SK-N-SH treated with all-trans-retinoic acid at 6 μM for 48 hours (cell line): ENCODE results near the gene CBX8.
A peak's percentile ranks its signal among the peaks of the same experiment; 100 is the strongest.

Experiments used
- ATAC-seq: fragments of 200-7000 bp; cut with Tn5 transposase; 3 replicates; pipeline ENCODE4 v1.9.1; 2020; ENCODE audit warnings: mild to moderate bottlenecking, moderate library complexity
- ARNTL ChIP-seq: fragments of 450-650 bp; formaldehyde crosslinking; IDR thresholded peaks from 2 replicates; pipeline ENCODE4 v1.5.0; 2020; ENCODE audit warnings: low read depth, mild to moderate bottlenecking, moderate library complexity, borderline replicate concordance
- BACH2 ChIP-seq: fragments of 250-450 bp; sonication (Bioruptor Pico); IDR thresholded peaks from 2 replicates; pipeline ENCODE4 v1.9.0; 2021; ENCODE audit warnings: mild to moderate bottlenecking, borderline replicate concordance
- CREB5 ChIP-seq: fragments of 250-450 bp; sonication (Bioruptor Pico); IDR thresholded peaks from 2 replicates; pipeline ENCODE4 v1.5.1; 2020; ENCODE audit warnings: low read depth, mild to moderate bottlenecking, moderate library complexity
- CSDC2 ChIP-seq: fragments of 250-450 bp; sonication (Bioruptor Pico); IDR thresholded peaks from 2 replicates; pipeline ENCODE4 v1.5.0; 2020; ENCODE audit warnings: mild to moderate bottlenecking, moderate library complexity
- GLIS3 ChIP-seq: fragments of 250-450 bp; sonication (Bioruptor Pico); IDR thresholded peaks from 2 replicates; pipeline ENCODE4 v1.5.0; 2020; ENCODE audit warnings: mild to moderate bottlenecking, moderate library complexity
- ISL1 ChIP-seq: fragments of 250-450 bp; sonication (Bioruptor Pico); IDR thresholded peaks from 2 replicates; pipeline ENCODE4 v2.1.2; 2022; ENCODE audit warnings: mild to moderate bottlenecking, moderate library complexity
- OSR1 ChIP-seq: fragments of 250-450 bp; sonication (Bioruptor Pico); IDR thresholded peaks from 2 replicates; pipeline ENCODE4 v1.8.0; 2022; ENCODE audit warnings: moderate library complexity, mild to moderate bottlenecking, inconsistent platforms
- POU6F1 ChIP-seq: fragments of 250-450 bp; sonication (Bioruptor Pico); IDR thresholded peaks from 2 replicates; pipeline ENCODE4 v1.8.0; 2021; ENCODE audit warnings: low read depth, mild to moderate bottlenecking, moderate library complexity, borderline replicate concordance
- PPARA ChIP-seq: fragments of 250-450 bp; sonication (Bioruptor Pico); IDR thresholded peaks from 2 replicates; pipeline ENCODE4 v1.5.0; 2020; ENCODE audit warnings: mild to moderate bottlenecking, borderline replicate concordance
- RARB ChIP-seq: fragments of 250-450 bp; sonication (Bioruptor Pico); IDR thresholded peaks from 2 replicates; pipeline ENCODE4 v1.8.0; 2021; ENCODE audit warnings: mild to moderate bottlenecking, moderate library complexity
- SNAI2 ChIP-seq: fragments of 250-450 bp; sonication (Bioruptor Pico); IDR thresholded peaks from 2 replicates; pipeline ENCODE4 v1.5.0; 2020; ENCODE audit warnings: mild to moderate bottlenecking, moderate library complexity
- TCF4 ChIP-seq: fragments of 250-450 bp; sonication (Bioruptor Pico); IDR thresholded peaks from 2 replicates; pipeline ENCODE4 v1.8.0; 2021; ENCODE audit warnings: mild to moderate bottlenecking, moderate library complexity, borderline replicate concordance
- TOX ChIP-seq: fragments of 250-450 bp; sonication (Bioruptor Pico); IDR thresholded peaks from 2 replicates; pipeline ENCODE4 v1.8.0; 2021; ENCODE audit warnings: mild to moderate bottlenecking, moderate library complexity, borderline replicate concordance
- TSHZ2 ChIP-seq: fragments of 250-450 bp; sonication (Bioruptor Pico); IDR thresholded peaks from 2 replicates; pipeline ENCODE4 v1.5.0; 2020; ENCODE audit warnings: mild to moderate bottlenecking, moderate library complexity
- ZC3H10 ChIP-seq: fragments of 250-450 bp; sonication (Bioruptor Pico); IDR thresholded peaks from 2 replicates; pipeline ENCODE4 v1.5.1; 2021; ENCODE audit warnings: mild to moderate bottlenecking, moderate library complexity
- ZFP3 ChIP-seq: fragments of 250-450 bp; sonication (Bioruptor Pico); IDR thresholded peaks from 2 replicates; pipeline ENCODE4 v1.5.0; 2020; ENCODE audit warnings: mild to moderate bottlenecking, moderate library complexity
- ZNF565 ChIP-seq: fragments of 450-650 bp; formaldehyde crosslinking; conservative IDR thresholded peaks from 2 replicates; pipeline ENCODE4 v1.5.0; 2020; ENCODE audit warnings: low read depth, mild to moderate bottlenecking, moderate library complexity
- ZNF70 ChIP-seq: fragments of 450-650 bp; formaldehyde crosslinking; IDR thresholded peaks from 2 replicates; pipeline ENCODE4 v1.5.0; 2020; ENCODE audit warnings: mild to moderate bottlenecking, moderate library complexity
- ZNF8 ChIP-seq: fragments of 450-650 bp; formaldehyde crosslinking; IDR thresholded peaks from 2 replicates; pipeline ENCODE4 v1.5.0; 2020; ENCODE audit warnings: mild to moderate bottlenecking, moderate library complexity
- TF ChIP-seq, protein P1 (sequence below): fragments of 250-450 bp; sonication (Bioruptor Pico); IDR thresholded peaks from 2 replicates; pipeline ENCODE4 v1.8.0; 2020; ENCODE audit warnings: mild to moderate bottlenecking, moderate library complexity, borderline replicate concordance

Gene CBX8

DNA sequence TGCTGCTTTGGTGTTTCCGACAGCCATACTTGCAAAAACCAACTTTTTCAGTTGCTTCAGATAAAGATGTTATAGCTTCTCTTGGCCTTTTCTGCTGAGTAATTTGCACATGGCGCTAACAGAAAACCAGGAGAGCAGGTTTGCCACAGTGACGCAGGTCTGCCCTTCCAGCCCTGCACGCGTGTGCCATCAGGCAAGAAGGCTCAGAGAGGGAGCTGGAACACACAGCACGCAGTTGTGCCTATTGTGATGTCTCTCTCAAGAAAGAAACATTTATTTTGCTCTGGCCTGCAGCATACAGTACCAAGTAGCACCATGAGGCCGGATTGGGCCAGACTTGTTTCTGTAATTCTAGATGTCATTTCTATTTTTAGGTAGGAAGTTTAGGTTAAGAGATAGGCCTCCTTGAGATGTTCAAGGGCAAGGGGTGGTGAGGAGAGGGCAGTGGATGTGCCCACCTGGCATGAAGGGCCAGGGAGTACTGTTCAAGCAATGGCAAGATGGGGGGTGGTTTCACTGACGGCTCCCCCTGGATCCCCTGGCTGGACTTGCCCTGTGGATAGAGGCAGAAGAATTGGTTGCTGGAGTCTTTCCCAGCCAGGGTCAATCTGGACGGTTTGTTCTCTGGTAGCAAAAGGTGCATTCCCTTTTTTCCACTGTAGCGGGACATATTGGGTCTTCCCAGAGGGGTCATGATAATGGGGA, 17.1 kb downstream of the CBX8 start:
- no peak for ATAC-seq
- TF ChIP-seq ZFP3 (CRISPR knock-in tag): no peak
- no peak for TF ChIP-seq RARB (CRISPR knock-in tag)
- no peak for TF ChIP-seq ZC3H10 (CRISPR knock-in tag)
- no peak for TF ChIP-seq TCF4 (CRISPR knock-in tag)
- no peak for TF ChIP-seq BACH2
- no peak for TF ChIP-seq SNAI2 (CRISPR knock-in tag)
- no peak for TF ChIP-seq ZNF70
- no peak for TF ChIP-seq TSHZ2 (CRISPR knock-in tag)

DNA sequence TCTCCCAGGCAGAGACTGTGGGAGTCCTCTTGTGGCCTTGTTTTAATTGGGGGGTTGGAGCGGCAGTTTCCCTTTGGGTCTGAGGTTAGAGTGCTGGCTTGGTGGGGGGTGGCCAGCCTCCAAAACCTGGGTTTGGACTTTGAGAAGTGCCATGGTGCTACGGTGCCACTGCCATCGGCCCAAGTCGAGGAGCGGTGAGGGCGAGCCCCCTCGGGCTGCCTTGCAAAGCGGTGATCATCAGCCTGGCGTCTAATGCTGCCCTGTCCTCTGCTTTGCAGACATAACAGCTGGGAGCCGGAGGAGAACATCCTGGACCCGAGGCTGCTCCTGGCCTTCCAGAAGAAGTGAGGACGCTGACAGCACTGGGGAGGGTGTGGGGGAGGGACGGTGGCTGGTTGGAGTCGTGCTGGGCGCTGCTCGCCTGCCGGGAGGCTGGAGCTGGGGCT, 17.8 kb downstream of the CBX8 start:
- TF ChIP-seq CSDC2 (CRISPR knock-in tag): no peak
- TF ChIP-seq ZC3H10 (CRISPR knock-in tag): no peak
- TF ChIP-seq ZNF8 (CRISPR knock-in tag): no peak
- TF ChIP-seq ISL1 (CRISPR knock-in tag): no peak
- TF ChIP-seq TOX: no peak
- TF ChIP-seq CREB5 (CRISPR knock-in tag): no peak
- peak; percentile 35 for ATAC-seq

- ATAC-seq: peak; percentile 44
- TF ChIP-seq ZNF8 (CRISPR knock-in tag): no peak
- TF ChIP-seq ARNTL (CRISPR knock-in tag): no peak
- TF ChIP-seq SNAI2 (CRISPR knock-in tag): no peak
- no peak for TF ChIP-seq RARB (CRISPR knock-in tag)
- no peak for TF ChIP-seq ZNF565 (CRISPR knock-in tag)
- no peak for TF ChIP-seq POU6F1
- TF ChIP-seq ZC3H10 (CRISPR knock-in tag): no peak
- TF ChIP-seq GLIS3 (CRISPR knock-in tag): no peak
- no peak for TF ChIP-seq CREB5 (CRISPR knock-in tag)
- no peak for TF ChIP-seq OSR1
- no peak for TF ChIP-seq ZFP3 (CRISPR knock-in tag)
- no peak for TF ChIP-seq ISL1 (CRISPR knock-in tag)
- no peak for TF ChIP-seq PPARA (CRISPR knock-in tag)
- TF ChIP-seq, protein P1, sequence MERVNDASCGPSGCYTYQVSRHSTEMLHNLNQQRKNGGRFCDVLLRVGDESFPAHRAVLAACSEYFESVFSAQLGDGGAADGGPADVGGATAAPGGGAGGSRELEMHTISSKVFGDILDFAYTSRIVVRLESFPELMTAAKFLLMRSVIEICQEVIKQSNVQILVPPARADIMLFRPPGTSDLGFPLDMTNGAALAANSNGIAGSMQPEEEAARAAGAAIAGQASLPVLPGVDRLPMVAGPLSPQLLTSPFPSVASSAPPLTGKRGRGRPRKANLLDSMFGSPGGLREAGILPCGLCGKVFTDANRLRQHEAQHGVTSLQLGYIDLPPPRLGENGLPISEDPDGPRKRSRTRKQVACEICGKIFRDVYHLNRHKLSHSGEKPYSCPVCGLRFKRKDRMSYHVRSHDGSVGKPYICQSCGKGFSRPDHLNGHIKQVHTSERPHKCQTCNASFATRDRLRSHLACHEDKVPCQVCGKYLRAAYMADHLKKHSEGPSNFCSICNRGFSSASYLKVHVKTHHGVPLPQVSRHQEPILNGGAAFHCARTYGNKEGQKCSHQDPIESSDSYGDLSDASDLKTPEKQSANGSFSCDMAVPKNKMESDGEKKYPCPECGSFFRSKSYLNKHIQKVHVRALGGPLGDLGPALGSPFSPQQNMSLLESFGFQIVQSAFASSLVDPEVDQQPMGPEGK: no peak; the same call in 1 of the 2 replicates
- TF ChIP-seq CSDC2 (CRISPR knock-in tag): no peak
Observed at GRCh38 chr17:79778504-79779083, 18.3 kb downstream of the CBX8 start.
